Left kidney (tissue), 2 donors: ENCODE measurements around the gene BLCAP. TPM values are rescaled to one million over a fixed set of nuclear protein-coding genes. Genes with fewer than 3 reads are reported as not detected.

ENCODE experiments used
- DNase-seq: peaks from one replicate; pipeline ENCODE4 v3.0.0-alpha.2; 2013
- polyA plus RNA-seq: library from polyadenylated mRNA; unstranded; fragments of 120-200 nt; gene quantifications from one replicate; pipeline ENCODE4 v1.2.1, GENCODE V29; 2013; ENCODE audit not compliant: insufficient read length

BLCAP gene
- polyA plus RNA-seq, 1 donor: 85.7 TPM

- no peak for DNase-seq
These were observed 5.6 kb upstream of the BLCAP start for GRCh38 chr20:37533154-37533715.

- DNase-seq: no peak
These were observed 4.2 kb upstream of the BLCAP start for GRCh38 chr20:37531856-37532255.

GRCh38 chr20:37530696-37531095 is 3.0 kb upstream of the BLCAP start:
- no peak for DNase-seq

GRCh38 chr20:37529968-37530600 is 2.4 kb upstream of the BLCAP start:
- no peak for DNase-seq

GRCh38 chr20:37529214-37529967 is 1.7 kb upstream of the BLCAP start:
- no peak for DNase-seq

GRCh38 chr20:37528446-37529213 is 954 bp upstream of the BLCAP start:
- no peak for DNase-seq

GRCh38 chr20:37526839-37527637 is 638 bp downstream of the BLCAP start:
- DNase-seq: no peak

- DNase-seq: no peak
These were observed 1.3 kb downstream of the BLCAP start for GRCh38 chr20:37526238-37526838.

GRCh38 chr20:37525810-37526209 is 1.9 kb downstream of the BLCAP start:
- DNase-seq: no peak

GRCh38 chr20:37524859-37525708 is 2.6 kb downstream of the BLCAP start:
- DNase-seq: no peak

GRCh38 chr20:37523911-37524700 is 3.6 kb downstream of the BLCAP start:
- DNase-seq: no peak

GRCh38 chr20:37523012-37523391 is 4.7 kb downstream of the BLCAP start:
- no peak for DNase-seq

GRCh38 chr20:37522260-37523011 is 5.2 kb downstream of the BLCAP start:
- DNase-seq: no peak

- no peak for DNase-seq
These were observed 6.5 kb downstream of the BLCAP start, which contains the start of gene NNAT for GRCh38 chr20:37521061-37521771. TSS of gene NNAT (plus strand) at chr20:37521250. CDS start at chr20:37521332, 82 bp downstream.

GRCh38 chr20:37520419-37520955 is 7.2 kb downstream of the BLCAP start:
- no peak for DNase-seq

GRCh38 chr20:37519508-37520418 is 7.9 kb downstream of the BLCAP start:
- DNase-seq: no peak
